ENCODE data around the gene TRIM39. TPM values are rescaled to one million over a fixed set of nuclear protein-coding genes. Genes with fewer than 3 reads are reported as not detected.

Gene TRIM39
- total RNA-seq, 1 donor from 2014 or later = 10.0 TPM

DNA sequence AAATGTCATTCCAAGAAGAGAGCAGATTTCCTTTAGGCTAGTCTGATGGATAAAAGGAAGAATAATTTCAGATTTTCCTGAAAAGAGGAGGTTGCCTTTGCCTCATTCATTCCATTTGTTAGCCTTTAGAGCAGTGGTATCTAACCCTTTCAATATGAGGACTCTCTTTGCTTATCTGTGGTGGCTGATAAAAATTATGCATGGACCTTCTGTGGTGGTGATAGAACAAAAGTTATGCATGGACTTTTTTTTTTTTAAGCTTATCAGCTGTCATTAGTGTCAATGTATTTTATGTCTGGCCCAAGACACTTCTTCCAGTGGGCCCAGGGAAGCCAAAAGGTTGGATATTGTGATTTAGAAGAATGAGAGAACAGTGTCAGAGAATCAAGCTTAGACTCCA, 1.7 kb downstream of the TRIM39 start:
- no peak for DNase-seq

DNA sequence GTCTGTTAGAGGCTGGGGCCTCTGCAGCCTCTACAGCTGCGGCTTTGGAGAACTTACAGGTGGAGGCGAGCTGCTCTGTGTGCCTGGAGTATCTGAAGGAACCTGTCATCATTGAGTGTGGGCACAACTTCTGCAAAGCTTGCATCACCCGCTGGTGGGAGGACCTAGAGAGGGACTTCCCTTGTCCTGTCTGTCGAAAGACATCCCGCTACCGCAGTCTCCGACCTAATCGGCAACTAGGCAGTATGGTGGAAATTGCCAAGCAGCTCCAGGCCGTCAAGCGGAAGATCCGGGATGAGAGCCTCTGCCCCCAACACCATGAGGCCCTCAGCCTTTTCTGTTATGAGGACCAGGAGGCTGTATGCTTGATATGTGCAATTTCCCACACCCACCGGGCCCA, 2.6 kb downstream of the TRIM39 start:
- no peak for DNase-seq

DNA sequence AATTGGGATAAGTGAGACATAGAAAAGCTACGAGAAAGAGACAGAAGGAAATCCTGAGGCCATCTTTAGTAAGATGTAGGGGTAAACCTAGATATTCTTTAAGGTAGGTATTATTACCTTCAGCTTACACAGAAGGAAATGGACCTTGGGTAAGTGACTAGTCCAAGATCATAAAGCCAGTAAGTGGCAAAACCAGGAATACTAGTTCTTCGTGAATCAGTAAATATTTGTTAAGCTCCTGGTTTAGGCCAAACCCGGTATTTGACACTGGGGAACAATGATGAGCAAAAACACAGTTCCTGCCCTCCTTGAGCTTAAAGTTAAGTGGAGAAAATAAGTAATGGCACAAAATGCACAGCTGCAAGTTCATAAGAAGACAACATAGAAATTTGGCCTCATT, 5.3 kb downstream of the TRIM39 start:
- DNase-seq = no peak

DNA sequence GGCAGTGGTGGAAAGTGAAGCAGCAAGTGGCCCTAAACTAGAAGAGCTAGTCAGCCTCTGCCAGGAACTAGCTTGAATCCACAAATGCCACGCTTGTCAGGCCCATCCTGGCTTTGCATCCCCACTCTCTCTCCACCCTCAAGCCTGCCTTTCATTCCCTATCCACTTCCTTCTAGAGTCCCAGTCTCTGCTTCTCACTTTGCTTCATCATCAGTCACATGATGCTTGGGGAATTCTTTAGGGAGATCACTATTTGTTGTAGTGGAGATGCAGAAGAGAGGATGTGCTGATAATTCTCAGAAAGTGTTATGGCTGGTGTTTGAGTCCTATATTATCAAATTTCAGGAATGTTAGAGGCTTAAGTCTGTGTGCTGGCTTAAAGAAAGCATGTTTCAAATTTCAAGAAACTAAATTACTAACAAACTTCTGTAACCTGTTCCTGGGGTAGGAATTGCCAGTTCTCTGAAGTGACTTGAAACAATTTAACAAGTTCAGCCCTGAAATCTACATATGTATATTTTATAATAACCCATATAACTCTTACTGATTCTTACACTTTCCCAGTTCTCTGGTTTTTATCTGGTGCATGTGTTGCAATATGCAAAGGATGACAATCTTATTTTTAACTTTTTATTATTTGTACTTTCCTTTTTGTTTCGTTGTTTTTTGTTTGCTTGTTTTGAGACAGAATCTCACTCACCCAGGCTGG, 7.5 kb downstream of the TRIM39 start:
- DNase-seq = no peak

DNA sequence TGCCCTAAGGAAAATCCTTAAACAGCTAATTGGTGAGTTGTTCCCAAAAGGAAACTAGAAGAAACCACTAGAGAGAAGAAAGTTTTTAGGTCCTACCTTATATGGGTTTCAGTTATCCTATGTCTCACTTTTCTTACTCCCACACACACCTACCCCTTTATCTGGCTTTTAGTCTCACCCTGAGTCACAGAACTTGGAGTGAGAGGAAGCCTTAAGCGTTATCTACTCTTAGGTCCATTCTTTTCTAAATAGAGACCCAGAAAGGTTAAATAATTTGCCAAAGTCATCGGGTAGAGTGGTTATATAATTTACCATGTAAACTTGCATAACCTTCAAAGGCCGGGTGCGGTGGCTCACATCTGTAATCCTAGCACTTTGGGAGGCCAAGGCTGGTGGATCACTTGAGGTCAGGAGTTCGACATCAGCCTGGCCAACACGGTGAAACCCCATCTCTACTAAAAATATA, 13.9 kb downstream of the TRIM39 start:
- no peak for DNase-seq

DNA sequence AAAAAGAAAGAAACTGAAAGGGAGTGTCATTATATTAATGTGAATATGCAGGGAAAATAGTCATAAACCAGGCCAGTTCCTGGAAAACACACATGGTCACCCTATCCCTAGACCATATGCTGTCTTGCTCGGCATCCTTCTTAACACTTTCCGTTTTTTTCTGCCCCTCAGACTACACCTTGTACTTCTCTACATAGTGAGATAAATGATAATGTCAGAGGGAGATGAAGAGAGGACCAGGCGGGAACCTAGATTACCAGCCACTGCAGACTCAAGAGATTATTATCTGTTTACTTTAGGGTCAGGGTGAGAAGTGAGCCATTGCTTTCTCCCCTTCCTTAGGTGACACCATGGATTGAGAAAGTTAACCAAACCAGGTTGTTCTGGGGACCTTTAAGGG, 14.5 kb downstream of the TRIM39 start:
- DNase-seq = no peak

DNA sequence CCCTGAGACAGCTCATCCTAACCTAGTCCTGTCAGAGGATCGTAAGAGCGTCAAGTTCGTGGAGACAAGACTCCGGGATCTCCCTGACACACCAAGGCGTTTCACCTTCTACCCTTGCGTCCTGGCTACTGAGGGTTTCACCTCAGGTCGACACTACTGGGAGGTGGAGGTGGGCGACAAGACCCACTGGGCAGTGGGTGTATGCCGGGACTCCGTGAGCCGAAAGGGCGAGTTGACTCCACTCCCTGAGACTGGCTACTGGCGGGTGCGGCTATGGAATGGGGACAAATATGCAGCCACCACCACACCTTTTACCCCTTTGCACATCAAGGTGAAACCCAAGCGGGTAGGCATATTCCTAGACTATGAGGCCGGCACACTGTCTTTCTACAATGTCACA, 15.0 kb downstream of the TRIM39 start:
- DNase-seq = no peak

DNA sequence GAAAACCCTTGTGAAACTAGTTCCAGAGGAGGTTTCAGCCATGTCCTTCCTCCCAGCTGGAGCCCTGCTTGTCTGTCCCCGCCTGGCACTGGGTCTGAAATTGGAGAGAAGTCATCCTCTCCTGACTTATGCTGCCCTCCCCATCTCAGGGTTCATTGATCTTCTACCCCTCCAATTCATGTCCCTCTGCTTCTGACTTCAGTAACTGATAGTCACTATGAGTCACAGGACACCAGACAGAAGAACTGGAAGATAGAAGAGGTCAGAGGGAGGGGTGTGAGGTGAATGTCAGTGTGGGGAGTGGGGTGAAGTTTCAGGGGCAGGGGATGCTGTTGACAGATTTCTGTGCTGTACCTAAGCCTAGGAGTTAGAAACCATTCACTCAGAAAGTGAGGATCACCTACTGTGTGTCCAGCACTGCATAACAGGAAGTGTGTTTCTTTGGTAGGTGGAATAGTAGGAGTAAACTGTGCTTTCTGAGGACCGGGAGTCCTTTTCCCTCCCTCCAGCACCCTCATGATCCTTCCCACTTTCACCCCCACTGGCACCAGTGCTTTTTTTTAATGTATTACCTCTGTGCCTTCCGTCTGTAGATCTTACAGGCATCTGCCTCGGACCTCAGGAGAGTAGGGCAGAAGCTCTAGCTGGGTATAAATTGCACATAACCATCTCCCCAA, 17.6 kb downstream of the TRIM39 start:
- DNase-seq = no peak

DNA sequence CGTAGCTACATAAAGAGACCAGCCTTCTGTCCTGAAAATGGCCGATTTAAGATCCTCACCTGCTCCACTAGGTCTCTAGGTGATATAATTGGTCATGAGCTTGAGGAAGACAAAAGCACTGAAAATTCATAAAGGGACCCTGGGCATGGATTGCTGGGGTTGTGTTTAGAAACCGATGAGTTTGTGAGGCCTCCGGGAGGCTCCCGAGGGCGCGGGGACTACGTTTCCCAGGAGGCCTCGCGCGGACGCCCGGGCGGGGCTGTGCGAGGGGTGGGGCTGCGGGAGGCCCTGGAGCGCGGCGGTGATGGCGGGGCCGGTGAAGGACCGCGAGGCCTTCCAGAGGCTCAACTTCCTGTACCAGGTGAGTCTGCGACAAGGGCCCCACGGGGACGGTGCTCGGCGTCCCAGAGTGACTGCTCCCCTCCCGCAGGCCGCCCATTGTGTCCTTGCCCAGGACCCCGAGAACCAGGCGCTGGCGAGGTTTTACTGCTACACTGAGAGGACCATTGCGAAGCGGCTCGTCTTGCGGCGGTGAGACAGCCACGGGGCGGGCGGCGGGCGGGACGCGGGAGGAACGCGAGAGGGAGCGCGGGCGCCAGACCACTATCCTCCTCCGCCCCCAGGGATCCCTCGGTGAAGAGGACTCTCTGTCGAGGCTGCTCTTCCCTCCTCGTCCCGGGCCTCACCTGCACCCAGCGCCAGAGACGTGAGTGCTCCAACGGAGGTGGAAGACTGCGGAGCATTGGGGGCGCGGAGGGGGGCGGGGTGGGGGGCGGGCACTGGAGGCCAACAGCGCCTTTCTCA, 18.3 kb downstream of the TRIM39 start, which contains the start of gene RPP21:
Gene RPP21 (plus strand): TSS at position 289 of the 804 bp plus-strand sequence. CDS start 16 bp downstream, at position 305.
- peak; percentile 86 for DNase-seq

DNA sequence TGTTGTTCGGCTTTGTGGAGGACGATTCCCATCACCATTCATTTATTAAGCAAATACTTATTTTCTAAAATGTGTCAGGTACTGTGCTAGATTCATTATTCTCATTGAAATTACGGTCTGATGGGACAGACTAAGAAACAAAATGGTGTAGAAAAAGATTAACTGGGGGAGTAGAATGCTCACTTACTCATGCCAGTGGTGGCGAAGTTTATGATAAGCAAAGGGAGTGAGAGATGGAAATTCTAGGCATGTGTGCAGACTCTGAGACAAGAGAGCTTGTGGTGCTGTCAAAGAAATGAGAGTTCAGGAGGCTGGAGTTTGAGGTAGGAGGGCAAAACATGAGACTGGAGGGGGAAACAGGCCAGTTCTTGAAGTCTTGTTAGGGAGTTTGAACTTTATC, 19.1 kb downstream of the TRIM39 start:
- DNase-seq = no peak

DNA sequence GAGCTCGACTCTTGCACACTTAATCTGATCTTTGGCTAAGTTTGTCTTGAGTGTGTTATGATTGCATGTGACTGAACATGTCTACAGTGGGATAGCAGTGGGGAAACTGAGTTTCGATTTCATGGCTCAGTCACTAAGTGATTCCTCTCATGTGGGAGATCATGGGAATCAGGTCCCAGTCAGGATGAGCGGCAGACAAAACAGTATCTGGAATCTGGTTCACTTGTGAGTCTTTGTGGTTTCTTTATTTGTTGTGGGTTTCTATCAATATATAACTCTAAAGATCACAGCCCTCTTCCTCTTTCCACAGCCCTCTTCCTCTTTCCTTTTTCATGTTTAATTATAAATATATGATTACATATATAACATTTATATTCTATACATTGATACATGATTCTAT, 22.2 kb downstream of the TRIM39 start:
- no peak for DNase-seq

DNA sequence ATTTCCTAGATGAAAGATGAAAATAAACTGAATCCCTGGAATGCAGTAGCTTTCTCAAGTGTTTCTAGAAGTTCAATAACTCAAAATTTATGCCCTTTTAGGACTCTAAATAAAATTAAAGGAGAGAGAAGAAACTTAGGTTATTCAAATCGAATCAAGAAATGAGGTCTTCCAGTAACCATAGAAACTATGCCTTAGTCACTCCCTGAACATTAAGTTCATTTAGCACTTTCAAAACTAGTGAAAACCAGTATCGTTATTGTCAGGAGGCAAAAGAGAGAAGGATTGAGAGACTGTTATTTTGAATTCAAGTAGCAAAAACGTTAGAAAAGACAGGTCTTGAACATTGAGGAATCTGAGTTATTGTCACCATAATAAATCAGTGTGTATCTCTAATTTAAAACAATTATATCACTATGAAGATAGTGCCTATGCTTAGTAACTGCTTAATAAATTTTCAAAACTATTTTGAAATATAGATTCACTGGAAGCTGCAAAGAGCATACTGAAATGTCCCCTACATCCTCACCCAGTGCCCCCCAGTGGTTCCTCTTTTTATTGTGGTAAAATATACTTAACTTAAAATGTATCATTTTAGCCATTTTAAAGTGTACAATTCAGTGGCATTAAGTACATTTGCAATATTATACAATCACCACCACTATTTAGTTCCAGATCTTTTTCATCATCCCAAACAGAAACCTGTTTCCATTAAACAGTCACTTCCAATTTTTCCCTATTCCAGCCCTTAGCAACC, 22.9 kb downstream of the TRIM39 start:
- DNase-seq = no peak

DNA sequence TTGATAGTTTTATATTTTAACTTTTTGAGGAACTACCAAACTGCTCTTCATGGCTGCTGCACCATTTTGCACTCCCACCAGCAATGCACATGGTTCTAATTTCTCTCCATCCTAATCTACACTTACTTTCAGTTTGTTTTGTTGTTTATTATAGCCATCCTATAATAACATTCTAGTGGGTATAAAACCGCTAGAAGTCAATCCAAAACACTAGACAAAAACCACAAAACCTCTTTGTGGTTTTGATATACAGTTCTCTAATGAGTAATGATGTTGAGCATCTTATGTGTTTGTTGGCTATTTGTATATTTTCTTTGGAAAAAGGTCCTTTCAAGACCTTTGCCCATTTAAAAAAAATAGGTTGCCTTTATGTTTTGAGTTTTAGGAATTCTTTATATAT, 23.8 kb downstream of the TRIM39 start:
- DNase-seq = no peak

DNA sequence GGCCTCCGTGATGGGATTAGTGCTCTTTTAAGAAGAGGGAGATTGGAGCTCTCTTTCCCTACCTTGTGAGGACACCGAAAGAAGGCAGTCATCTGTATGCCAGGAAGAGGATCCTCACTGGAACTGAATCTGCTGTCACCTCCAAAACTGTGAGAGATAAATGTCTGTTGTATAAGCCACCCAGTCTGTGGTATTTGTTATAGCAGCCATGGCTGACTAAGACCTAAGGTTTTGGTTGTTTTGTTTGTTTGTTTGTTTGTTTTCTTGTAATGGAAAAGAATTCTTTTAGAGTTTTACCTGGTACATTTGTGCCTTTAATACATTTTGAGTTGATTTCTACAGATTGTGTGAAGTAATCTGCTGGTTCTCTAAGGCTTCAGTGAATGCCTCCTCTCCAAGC, 25.8 kb downstream of the TRIM39 start:
- DNase-seq = no peak

DNA sequence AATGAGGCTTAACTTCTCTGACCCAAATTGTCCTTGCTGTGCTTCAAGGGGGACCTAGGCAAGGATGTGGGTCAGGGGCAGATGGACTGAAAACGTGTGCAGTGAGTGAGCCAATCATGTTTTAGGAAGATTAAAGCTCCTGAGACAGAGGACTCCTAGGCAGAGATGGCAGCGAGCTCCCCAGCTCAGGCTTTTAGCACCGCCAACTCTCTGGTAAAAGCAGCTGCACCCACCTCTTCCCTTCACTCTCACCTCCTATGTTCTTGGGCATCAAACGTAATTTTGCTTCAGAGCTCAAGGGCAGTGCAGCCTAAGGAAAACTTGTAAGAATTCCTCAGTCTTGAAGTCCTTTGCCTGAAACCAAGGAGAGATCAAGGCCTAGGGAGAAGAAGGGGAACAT, 28.6 kb downstream of the TRIM39 start:
- DNase-seq = no peak

DNA sequence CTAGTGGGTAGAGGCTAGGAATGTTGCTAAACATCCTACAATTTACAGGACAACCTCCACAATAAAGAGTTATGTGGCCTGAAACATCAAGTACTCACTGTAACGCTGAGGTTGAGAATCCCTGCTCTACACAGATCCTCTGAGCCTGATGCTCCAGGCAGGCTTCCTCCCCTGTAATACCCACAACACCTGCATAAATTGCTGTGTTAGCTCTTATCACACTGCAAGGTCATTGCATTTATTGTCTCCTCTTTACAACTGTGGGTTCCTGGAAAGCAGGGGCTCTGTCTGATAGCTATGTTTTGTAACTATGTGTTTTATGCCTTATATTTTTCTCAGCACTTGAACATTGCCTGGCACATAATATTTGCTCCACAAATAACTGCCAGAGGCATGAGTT, 29.8 kb downstream of the TRIM39 start:
- no peak for DNase-seq

DNA sequence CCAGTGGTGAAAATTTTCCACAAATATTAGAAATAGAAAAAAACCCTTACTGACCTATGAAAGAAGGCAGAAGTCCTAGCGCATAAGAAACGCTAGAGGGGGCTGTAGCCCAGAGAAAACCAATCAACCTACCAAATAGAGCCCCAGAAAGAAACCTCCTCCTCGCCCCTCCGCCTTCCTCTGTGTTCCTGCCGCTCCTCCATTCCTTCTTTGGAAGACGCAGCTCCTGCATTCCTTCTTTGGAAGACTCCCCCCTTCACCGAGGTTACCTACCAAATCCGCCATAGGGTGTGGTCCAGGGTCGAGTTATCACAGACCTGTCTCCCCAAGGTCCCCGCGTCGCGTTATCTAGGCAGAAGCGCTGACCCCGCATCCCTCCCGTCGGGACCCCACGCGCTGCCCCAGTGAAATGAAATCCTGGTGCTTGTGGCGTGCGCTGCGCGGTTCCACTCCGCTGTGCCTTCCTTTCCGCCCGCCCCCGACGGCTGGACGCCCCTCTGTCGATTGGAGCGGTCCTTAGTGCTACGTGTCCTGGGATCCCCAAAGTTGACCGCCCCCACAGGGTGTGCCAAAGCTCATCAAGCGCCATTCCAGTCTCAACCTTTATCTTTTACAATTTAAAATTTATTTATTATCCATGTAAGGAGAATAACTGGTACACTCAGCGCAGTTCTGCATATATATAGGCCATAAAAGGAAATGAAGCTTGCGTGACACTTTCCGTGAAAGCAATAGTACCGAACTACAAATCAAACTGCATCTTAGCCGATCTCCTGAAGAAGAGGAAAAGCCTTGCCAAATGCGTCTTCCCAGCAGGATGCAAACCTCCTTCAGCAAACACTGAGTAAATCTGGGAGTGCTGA, 31.2 kb downstream of the TRIM39 start:
- peak; percentile 66 for DNase-seq

DNA sequence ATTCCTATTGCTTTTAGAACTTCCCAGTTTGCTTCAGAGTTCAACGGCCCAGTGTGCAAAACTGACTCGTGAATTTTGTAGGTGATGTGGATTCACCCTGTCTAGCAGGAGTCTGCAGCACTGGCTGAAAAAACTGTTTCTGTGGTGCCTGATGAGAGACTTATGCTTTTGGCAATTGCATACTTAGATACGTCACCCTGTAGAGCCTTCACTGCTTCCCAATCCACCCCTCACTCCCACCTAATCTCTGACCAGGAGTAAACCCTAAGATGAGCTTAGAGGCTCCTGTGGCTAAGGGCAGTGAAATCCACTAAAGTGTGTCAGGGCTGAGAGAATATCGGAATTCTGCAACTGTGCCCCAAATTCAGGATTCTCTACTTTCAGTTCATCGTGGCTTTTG, 32.5 kb downstream of the TRIM39 start:
- no peak for DNase-seq

DNA sequence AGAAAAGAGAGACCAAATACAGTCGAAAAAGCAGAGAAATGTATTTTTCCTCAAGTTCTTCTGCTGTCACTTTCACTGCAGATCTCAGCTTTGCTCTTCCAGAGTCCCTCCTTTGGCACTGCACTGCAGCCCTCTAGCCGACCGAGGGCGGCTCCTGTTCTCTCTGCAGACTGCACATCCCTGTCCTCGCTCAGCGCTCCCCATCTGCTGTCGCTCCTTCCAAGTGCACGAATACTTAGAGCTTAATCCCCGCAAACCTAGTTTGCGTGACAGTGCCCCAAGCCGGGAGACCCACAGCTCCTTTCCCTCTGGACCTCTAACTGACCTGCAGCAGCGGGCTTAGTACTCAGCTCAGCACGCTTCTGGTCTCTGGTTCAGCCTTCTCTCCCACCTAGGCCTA, 33.4 kb downstream of the TRIM39 start:
- DNase-seq = no peak

DNA sequence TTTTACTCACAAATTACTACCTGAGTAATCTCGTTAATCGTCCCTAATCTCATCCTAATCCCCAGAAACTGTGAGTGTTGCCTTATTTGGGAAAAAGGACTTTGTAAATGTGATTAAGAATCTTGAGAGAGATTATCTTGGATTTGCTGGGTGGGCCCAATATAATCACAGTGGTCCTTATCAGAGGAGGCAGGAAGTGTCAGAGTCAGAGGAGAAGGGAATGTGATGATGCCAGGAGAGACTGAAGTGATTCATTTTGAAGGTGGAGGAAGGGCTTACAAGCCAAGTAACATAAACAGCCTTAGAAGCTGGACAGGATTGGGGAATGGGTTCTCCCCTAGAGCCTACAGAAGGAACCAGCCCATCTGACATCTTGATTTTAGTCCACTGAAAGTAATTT, 34.9 kb downstream of the TRIM39 start:
- no peak for DNase-seq

DNA sequence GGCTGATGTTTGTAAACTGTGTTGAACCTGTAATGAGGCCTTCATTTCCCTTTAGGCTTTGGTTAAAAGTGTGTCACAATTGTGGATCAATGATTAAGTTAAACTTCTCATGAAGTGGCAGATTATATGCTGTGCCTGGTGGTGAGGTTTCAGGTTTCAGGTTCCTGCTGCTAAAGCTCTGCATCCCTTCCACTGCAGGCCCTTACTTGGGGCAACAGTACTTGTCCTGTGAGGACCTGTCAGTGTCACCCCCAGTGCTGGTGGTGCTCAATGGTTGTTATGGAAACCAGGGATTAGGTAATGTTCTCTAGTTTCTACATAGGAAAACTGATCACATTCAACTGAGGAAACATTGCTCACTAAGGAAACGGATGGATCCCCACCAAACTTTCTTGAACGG, 36.7 kb downstream of the TRIM39 start:
- DNase-seq = no peak

DNA sequence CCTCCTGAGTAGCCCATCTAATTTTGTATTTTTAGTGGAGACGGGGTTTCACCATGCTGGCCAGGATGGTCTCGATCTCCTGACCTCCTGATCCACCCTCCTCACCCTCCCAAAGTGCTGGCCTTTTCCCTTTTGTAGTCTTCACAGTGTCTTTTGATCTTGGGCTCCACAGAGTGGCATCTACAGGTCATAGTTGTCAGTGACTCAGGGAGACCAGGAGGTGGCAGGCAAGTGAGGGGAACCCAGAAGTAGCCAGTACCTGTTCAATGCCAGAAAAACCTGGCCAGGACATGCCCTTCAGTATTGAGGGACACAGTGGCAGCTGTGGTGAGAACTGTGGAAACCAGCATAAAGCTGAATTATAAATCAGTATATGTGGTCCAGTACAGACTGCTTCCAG, 37.9 kb downstream of the TRIM39 start:
- DNase-seq = no peak

Data from occipital lobe (tissue), 2 donors.